HG02588 (cell line): ENCODE measurements around the gene TUBGCP2.
"Not testable (repeated sequence)": the region's sequence is repeated elsewhere in the genome, so short reads cannot be mapped to it uniquely, and the experiment has no call there.

Experiments
- ATAC-seq: cut with Tn5 transposase; IDR thresholded peaks from one replicate; pipeline ENCODE4 v1.9.1; 2021; ENCODE audit warnings: mild to moderate bottlenecking, moderate library complexity; ENCODE audit not compliant: unreplicated experiment

Gene TUBGCP2

GRCh38 chr10:133326745-133327650 is 18.3 kb upstream of the TUBGCP2 start:
- ATAC-seq = no peak

GRCh38 chr10:133326223-133326551 is 17.5 kb upstream of the TUBGCP2 start:
- no peak for ATAC-seq

DNA sequence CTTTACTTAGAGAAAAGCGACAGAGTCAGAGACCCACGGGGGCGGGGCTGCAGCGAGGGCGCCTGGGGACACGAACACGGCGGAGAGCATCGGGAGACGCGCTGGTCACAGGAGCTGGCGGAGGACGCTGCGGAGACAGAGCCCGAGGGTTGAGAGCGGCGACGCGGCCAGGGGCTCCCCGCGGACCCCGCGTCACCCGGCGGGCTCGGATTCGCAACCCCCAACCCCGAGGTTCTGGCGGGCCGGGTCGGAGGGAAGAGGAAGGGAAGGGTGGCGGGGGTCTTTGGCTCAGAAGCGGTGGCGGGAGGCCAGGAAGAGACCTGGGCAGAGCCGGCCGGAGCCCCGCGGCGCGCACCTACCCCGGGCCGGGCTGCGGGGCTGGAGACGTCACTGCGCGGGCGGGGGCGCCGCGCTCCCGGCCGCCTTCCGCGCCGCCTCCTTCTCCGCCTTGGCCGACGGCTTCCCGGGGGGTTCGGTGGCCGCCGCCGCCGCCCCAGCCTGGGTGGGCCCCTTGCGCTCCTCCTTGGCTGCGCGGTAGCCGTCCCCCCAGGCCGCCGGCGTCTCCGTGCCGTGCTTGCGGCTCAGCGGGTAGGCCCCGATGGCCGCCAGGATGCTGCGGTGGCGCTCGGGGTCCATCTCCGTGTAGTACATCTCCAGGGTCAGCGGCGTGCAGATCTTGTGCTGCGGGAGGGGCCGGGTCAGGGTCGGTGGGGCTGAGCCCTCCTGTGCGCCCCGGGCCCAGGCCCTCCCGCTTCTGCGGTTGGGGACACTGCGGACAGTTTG is 17.0 kb upstream of the TUBGCP2 start:
- ATAC-seq = no peak

- ATAC-seq = no peak
Measured at GRCh38 chr10:133324857-133325260, 16.2 kb upstream of the TUBGCP2 start.

DNA sequence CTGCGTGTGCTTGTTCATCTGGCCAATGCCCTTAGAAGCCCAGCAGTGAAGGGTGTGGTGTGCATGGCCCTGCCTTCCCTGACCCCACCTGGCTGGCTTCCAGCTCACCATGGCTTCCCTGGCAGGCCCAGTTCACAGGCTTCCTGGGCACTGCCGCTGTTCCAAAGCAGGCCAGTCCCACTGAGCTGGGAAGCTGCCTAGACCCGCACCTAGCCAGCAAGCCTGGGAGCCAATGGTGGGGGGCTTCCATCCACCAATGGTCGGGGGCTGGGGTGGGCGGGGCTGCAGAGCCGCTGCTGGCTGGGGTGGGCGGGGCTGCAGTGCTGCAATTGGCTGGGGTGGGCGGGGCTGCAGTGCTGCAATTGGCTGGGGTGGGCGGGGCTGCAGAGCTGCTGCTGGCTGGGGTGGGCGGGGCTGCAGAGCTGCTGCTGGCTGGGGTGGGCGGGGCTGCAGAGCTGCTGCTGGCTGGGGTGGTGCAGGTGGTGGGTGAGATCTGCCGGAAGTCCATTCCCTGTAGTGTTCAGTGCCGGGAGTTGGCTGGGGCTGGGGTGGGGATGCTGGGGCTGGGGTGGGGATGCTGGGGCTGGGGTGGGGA is 15.6 kb upstream of the TUBGCP2 start:
- no peak for ATAC-seq

GRCh38 chr10:133322064-133322709 is 13.5 kb upstream of the TUBGCP2 start:
- not testable (repeated sequence) for ATAC-seq

DNA sequence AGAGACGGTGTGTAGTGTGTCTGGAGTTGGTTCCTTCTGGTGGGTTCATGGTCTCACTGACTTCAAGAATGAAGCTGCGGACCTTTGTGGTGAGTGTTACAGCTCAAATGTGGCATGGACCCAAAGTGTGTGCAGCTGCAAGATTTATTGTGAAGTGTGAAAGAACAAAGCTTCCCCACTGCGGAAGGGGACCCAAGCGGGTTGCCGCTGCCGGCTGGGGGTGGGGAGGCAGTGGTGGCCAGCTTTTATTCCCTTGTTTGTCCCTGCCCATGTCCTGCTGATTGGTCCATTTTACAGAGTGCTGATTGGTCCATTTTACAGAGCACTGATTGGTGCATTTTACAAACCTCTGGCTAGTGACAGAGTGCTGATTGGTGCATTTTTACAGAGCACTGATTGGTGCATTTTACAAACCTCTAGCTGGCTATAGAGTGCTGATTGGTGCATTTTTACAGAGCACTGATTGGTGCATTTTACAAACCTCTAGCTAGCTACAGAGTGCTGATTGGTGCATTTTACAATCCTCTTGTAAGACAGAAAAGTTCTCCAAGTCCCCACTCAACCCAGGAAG is 12.3 kb upstream of the TUBGCP2 start:
- ATAC-seq = not testable (repeated sequence)

DNA sequence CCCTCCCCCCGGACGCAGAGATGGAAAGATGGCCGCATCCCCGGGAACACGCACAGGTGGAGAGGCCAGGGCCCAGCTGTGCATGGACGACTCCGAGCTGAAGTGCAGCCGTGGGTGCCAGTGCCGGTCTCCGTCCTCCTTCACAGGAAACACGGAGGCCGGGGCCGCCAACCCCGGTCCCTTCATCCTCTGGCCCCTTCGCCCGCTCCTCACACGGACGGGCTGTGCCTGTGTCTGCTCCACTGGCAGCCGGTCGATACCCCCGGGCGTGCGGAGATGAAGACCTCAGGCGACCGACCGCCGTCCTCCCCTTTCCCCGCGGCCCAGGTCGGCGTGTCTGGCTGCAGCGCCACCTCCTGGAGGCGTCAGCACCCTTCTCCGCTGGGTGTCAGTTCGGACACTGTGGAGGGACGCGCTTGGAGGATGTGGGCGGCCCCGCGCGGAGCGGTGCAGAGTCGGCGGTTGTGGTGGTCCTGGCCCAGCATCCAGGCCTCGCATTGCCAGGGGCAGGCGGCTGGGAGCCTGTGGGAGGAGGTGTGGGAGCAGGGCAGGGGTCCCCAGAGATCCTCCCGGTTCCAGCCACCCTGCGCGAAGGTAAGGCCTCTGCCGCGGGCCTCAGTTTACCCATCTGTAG is 9.9 kb upstream of the TUBGCP2 start:
- ATAC-seq = peak; percentile 74

DNA sequence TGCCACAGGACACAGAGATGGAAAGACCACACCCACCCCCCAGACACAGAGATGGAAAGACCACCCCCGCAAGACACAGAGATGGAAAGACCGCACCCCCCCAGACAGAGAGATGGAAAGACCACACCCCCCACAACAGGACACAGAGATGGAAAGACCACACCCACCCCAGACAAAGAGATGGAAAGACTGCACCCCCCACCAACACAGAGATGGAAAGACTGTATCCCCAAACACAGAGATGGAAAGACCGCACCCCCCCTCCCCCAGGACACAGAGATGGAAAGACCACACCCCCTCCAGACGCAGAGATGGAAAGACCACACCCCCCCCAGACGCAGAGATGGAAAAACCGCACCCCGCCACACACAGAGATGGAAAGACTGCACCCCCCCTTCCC is 8.1 kb upstream of the TUBGCP2 start:
- ATAC-seq = no peak

GRCh38 chr10:133316266-133316665 is 7.6 kb upstream of the TUBGCP2 start:
- no peak for ATAC-seq

DNA sequence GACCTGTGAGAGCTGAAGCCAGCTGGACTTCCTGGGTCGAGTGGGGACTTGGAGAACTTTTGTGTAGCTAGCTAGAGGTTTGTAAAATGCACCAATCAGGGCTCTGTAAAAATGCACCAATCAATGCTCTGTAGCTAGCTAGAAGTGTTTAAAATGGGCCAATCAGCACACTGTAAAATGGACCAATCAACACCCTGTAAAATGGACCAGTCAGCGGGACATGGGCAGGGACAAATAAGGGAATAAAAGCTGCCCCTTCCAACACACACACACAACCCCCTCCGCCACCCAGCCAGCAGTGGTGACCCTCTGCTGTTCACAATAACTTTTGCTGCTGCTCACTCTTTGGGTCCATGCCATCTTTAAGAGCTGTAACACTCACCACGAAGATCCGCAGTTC is 7.2 kb upstream of the TUBGCP2 start:
- no peak for ATAC-seq

DNA sequence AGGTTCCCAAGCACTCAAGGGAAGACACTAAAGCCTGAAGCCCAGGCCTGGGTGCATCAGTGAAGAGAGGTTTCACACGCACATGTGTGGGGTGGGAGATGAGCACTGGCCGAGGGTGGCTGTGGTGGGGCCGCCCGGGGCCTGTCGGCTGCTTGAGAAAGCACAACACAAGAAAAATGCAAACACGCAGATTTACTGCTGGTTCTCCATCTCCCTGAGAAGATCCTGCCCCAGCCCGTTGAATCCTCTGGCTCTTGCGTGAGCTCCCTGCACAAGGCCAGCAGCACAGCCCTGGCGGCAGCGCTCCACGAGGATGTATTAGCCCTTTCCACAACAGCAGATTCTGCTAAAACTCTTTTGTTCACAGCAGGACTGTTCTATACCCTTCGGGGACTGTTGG is 6.2 kb upstream of the TUBGCP2 start:
- no peak for ATAC-seq

GRCh38 chr10:133313192-133313591 is 4.5 kb upstream of the TUBGCP2 start:
- no peak for ATAC-seq

GRCh38 chr10:133312769-133313145 is 4.1 kb upstream of the TUBGCP2 start:
- ATAC-seq = no peak

DNA sequence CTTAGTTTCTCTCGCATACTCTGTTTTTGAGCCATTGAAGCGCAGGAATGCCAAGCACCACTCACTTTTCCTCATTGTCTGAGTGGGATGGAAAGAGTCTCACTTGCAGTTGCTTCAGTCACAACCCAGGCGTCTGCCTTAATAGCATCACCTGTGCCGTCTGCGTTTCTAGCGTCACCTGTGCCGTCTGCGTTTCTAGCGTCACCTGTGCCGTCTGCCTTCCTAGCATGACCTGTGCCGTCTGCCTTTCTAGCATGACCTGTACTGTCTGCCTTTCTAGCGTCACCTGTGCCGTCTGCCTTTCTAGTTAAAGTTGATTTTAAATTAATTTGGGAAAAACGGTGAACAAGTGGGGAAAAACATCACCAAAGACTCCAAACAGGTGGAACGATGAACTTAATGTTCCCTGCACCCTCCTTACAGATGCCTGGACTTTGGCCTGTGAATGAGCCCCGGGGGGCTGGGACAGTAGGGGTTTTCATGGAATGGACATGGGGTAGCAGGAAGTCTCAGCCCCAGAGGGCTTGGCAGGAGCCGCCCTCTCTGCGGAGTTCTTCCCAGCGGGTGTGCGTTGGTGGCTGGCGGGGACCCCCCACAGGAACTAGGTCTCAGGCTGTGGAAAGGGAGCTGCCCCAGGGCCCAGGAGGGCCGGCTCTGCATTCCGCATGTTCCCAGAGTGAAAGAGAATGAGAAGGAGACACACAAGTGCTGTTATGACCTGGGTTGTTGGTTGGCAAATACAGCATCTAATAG is 3.5 kb upstream of the TUBGCP2 start:
- no peak for ATAC-seq

- no peak for ATAC-seq
Measured at GRCh38 chr10:133311570-133311969, 2.9 kb upstream of the TUBGCP2 start.

GRCh38 chr10:133310789-133311188 is 2.1 kb upstream of the TUBGCP2 start:
- ATAC-seq = no peak

GRCh38 chr10:133310399-133310755 is 1.7 kb upstream of the TUBGCP2 start:
- ATAC-seq = no peak

DNA sequence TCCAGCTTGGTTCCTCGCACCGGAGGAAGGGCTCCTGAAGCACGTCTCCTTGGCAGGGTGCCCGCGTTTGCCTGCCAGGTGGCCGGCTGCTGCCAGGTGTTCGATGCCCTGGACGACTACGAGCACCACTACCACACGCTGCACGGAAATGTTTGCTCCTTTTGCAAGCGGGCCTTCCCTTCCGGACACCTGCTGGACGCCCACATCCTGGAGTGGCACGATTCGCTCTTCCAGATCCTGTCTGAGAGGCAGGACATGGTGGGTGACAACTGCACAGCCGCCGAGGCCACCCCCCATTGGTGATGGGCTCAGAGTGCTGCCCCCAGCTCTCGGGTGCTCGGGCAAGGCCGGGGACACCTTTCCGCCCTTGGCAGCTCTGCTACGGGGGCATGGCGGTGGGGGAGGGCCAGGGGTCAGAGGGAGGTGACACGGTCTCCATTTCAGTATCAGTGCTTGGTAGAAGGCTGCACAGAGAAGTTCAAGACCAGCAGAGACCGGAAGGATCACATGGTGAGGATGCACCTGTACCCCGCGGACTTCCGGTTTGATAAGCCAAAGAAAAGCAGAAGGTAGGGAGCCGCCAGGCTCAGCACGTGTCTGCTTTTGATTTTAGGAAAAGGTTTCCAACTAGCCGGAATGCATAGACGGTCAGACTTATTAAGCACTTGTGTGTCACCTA is 1.2 kb upstream of the TUBGCP2 start:
- no peak for ATAC-seq
